KOPT-K1 (cell line): ENCODE results near the gene MEI4.
"Not testable (repeated sequence)": the region's sequence is repeated elsewhere in the genome, so short reads cannot be mapped to it uniquely, and the experiment has no call there.

ENCODE experiments used
- H3K27ac ChIP-seq: fragments of 200-600 bp; sonication (generic); 2 replicates; pipeline ENCODE4 v1.5.1; 2016; ENCODE audit warnings: antibody characterized with exemption, mild to moderate bottlenecking, low read depth, low read length; ENCODE audit not compliant: poor library complexity, severe bottlenecking
- H3K36me3 ChIP-seq: fragments of 200-600 bp; sonication (generic); 2 replicates; pipeline ENCODE4 v1.5.1; 2017; ENCODE audit warnings: antibody characterized with exemption, mild to moderate bottlenecking, low read length, moderate library complexity; ENCODE audit not compliant: insufficient read depth
- H3K9me3 ChIP-seq: fragments of 200-600 bp; sonication (generic); 2 replicates; pipeline ENCODE4 v1.5.1; 2017; ENCODE audit warnings: antibody characterized with exemption, low read length, mild to moderate bottlenecking; ENCODE audit not compliant: insufficient read depth, poor library complexity, severe bottlenecking

Gene MEI4

GRCh38 chr6:77752156-77752555 lies 99.3 kb downstream of the MEI4 start:
- not testable (repeated sequence) for H3K36me3 ChIP-seq, H3K27ac ChIP-seq

GRCh38 chr6:77762386-77762785 lies 109.5 kb downstream of the MEI4 start:
- no peak overlapping the region for H3K27ac ChIP-seq
- H3K36me3 ChIP-seq: no peaks in the 10 kb centered on the region
- no peaks in the 10 kb centered on the region for H3K9me3 ChIP-seq

More at GRCh38 chr6:77752156-77752555, 99.3 kb downstream of the MEI4 start:
- not testable (repeated sequence) for H3K9me3 ChIP-seq

DNA sequence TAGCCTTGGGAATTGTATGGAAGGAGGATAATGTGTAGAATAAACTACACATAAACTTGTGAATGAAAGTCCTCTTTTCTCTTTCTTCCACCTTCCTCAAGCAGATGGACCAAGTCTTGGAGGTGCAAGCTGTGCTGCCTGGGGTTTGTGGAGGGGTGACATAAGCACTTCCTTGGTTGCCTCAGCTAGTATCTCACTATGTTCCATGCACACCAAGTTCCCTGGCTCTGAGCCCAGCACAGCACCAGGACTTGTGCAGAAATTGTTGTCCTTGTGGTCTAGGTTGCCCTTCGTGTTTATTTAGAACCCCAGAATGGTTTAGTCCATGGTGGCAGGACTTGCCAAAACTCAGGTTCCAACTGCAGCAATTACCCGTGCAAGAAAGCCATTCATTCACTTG lies 110.3 kb downstream of the MEI4 start:
- Histone ChIP-seq H3K36me3 (no peaks in the 10 kb centered on the region), H3K27ac (no peak overlapping the region), H3K9me3 (no peaks in the 10 kb centered on the region)

DNA sequence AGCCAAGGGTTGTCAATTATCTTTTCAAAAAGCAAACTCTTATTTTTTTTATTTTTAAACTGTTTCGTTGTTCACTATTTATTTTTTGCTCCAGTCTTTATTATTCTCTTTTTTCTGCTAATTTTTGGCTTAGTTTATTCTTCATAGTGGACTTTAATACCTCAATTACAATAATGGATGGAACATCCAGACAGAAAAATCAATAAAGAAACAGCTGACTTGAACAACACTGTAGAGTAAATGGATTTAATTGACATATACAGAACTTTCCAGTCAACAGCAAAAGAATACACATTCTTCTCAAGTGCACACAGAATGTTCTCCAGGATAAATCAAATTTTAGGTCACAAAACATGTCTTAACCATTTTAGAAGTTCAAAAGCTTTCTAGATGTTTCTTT lies 111.5 kb downstream of the MEI4 start:
- Histone ChIP-seq H3K9me3 (no peaks in the 10 kb centered on the region), H3K27ac (no peak overlapping the region), H3K36me3 (no peaks in the 10 kb centered on the region)

DNA sequence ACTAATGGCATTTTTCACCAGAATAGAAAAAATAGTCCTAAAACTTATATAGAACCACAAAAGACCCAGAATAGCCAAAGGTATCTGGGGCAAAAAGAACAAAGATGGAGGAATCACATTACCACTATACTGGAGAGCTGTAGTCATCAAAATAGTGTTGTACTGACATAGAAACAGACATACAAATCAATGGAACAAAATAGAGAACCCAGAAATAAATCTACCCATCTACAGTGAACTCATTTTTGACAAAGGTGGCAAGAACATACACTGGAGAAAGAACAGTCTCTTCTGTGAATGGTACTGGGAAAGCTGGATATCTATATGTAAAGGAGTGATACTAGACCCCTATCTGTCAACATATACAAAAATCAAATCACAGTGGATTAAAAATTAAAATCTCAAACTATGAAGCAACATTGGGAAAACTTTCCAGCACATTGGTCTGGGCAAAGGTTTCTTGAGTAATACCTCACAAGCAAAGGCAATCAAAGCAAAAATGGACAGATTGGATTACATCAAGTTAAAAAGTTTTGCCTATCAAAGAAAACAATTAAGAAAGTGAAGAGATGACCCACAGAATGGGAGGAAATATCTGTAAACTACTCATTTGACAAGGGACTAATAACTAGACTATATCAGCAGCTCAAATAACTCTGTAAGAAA lies 120.5 kb downstream of the MEI4 start:
- Histone ChIP-seq H3K36me3 (no peaks in the 10 kb centered on the region), H3K9me3 (peaks cover 3% of the 10 kb centered on the region), H3K27ac (no peak overlapping the region)

DNA sequence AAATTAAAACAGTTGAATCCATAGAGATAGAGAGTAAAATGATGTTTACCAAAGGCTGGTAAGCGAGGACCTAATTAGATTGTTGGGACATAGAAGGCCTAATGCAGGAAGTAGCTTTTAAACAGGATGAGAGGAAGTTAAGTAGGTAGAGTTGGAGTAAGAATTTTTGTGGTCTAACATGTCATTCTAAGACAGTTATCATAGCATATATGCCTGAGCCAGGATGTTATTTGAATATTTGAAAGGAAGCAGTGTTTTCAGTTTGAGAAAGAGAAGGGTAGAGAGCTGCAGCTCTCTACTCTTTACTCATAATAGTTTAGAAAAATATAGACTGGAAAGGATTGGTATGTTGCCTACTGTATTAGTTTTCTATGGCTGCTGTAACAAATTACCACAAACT lies 121.6 kb downstream of the MEI4 start:
- H3K36me3 ChIP-seq: no peaks in the 10 kb centered on the region
- peak overlapping the region; percentile 13 for H3K27ac ChIP-seq

GRCh38 chr6:77776441-77776840 lies 123.6 kb downstream of the MEI4 start:
- Histone ChIP-seq H3K27ac (no peak overlapping the region), H3K9me3 (peaks cover 3% of the 10 kb centered on the region), H3K36me3 (no peaks in the 10 kb centered on the region)

More for the DNA sequence above, 121.6 kb downstream of the MEI4 start:
- peaks cover 3% of the 10 kb centered on the region for H3K9me3 ChIP-seq

- Histone ChIP-seq H3K9me3 (peaks cover 3% of the 10 kb centered on the region), H3K36me3 (no peaks in the 10 kb centered on the region)
Measured at GRCh38 chr6:77778527-77778926, 125.7 kb downstream of the MEI4 start.

GRCh38 chr6:77786935-77787629 lies 134.2 kb downstream of the MEI4 start:
- Histone ChIP-seq H3K36me3 (no peaks in the 10 kb centered on the region), H3K27ac (no peak overlapping the region), H3K9me3 (no peaks in the 10 kb centered on the region)

More at GRCh38 chr6:77778527-77778926, 125.7 kb downstream of the MEI4 start:
- no peak overlapping the region for H3K27ac ChIP-seq

DNA sequence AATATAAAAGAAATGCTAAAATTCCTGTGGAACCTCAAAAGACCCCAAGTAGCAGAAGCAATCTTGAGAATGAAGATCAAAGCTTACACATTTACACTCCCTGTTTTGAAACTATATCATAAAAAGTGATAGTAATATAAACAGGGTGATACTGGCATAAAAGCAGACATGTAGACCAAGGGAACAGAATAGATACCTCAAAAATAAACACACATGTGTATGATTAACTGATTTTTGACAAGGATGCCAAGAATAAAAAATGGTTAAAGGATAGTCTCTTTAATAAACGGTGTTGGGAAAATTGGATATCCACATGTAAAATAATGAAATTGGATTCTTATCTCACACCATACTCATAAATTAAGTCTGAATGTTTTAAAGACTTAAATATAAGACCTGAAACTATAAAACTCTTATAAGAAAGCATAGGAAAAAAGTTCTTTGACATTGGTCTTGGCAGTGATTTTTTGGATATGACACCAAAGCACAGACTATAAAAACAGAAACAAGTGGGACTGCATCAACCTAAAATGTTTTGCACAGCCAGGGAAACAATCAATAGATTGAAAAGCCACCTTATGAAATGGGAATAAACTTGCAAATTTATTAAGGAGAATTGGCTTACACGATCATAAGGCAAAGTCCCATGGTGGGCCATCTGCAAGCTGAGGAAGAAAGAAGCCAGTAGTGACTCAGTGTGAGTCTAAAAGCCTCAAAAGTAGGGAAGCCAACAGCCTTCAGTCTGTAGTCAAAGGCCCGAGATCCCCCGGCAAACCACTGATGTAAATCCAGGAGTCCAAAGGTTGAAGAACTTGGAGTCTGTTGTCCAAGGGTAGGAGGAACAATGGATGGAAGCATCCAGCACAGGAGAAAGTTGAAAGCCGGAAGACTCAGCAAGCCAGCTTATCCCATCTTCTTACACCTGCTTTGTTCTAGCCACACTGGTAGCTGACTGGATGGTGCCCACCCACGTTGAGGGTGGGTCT lies 144.3 kb downstream of the MEI4 start:
- no peaks in the 10 kb centered on the region for H3K36me3 ChIP-seq
- no peak overlapping the region for H3K27ac ChIP-seq

DNA sequence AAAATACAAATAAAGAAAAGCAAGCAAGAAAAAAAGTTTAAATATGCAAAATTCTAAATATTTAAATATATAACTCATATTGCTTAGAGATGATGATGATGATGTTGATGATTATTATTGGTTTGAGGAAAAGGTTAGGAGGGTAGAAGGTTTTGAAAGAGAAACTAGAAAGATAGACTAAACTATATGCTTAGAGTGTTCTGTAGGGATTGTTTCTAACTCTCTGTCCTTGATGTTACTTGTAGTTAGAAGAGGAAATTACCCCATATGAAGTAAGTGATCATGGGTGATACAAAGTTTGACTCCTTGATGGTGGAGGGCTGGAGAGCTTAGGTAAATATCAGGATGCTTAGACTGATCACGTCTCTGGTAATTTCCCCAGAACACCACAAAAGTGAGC lies 159.5 kb downstream of the MEI4 start:
- H3K9me3 ChIP-seq: no peaks in the 10 kb centered on the region
- H3K36me3 ChIP-seq: no peaks in the 10 kb centered on the region

More for the DNA sequence above, 144.3 kb downstream of the MEI4 start:
- no peaks in the 10 kb centered on the region for H3K9me3 ChIP-seq

GRCh38 chr6:77813090-77813489 lies 160.3 kb downstream of the MEI4 start:
- Histone ChIP-seq H3K36me3 (no peaks in the 10 kb centered on the region), H3K27ac (no peak overlapping the region), H3K9me3 (no peaks in the 10 kb centered on the region)

More for the DNA sequence above, 159.5 kb downstream of the MEI4 start:
- no peak overlapping the region for H3K27ac ChIP-seq

- no peaks in the 10 kb centered on the region for H3K9me3 ChIP-seq
- H3K27ac ChIP-seq: no peak overlapping the region
- no peaks in the 10 kb centered on the region for H3K36me3 ChIP-seq
Measured at GRCh38 chr6:77814119-77814518, 161.3 kb downstream of the MEI4 start.

DNA sequence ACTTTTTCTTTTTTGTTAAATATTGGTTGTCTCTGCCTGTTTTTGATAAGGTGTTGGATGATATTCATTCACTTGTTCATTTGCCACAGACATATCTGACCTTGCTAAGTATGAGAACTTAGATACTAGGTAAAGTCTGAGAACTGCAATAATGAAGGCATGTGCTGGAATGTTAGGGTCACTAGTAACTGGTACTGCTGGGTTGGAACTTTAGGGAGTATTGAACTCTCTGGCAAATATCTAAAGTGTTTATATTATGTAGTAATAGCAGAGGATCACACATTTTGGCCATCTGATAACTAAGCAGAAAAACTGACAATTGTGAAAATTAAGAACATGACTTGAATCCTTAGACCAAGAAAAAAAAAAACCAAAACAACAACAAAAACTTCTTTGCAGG lies 162.7 kb downstream of the MEI4 start:
- Histone ChIP-seq H3K27ac (no peak overlapping the region), H3K36me3 (no peaks in the 10 kb centered on the region), H3K9me3 (no peaks in the 10 kb centered on the region)

- Histone ChIP-seq H3K9me3 (no peaks in the 10 kb centered on the region), H3K36me3 (no peaks in the 10 kb centered on the region), H3K27ac (no peak overlapping the region)
Measured at GRCh38 chr6:77816766-77817270, 164.0 kb downstream of the MEI4 start.
